ENCODE measurements around the gene STK11IP.

STK11IP gene, protein sequence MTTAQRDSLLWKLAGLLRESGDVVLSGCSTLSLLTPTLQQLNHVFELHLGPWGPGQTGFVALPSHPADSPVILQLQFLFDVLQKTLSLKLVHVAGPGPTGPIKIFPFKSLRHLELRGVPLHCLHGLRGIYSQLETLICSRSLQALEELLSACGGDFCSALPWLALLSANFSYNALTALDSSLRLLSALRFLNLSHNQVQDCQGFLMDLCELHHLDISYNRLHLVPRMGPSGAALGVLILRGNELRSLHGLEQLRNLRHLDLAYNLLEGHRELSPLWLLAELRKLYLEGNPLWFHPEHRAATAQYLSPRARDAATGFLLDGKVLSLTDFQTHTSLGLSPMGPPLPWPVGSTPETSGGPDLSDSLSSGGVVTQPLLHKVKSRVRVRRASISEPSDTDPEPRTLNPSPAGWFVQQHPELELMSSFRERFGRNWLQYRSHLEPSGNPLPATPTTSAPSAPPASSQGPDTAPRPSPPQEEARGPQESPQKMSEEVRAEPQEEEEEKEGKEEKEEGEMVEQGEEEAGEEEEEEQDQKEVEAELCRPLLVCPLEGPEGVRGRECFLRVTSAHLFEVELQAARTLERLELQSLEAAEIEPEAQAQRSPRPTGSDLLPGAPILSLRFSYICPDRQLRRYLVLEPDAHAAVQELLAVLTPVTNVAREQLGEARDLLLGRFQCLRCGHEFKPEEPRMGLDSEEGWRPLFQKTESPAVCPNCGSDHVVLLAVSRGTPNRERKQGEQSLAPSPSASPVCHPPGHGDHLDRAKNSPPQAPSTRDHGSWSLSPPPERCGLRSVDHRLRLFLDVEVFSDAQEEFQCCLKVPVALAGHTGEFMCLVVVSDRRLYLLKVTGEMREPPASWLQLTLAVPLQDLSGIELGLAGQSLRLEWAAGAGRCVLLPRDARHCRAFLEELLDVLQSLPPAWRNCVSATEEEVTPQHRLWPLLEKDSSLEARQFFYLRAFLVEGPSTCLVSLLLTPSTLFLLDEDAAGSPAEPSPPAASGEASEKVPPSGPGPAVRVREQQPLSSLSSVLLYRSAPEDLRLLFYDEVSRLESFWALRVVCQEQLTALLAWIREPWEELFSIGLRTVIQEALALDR

DNA sequence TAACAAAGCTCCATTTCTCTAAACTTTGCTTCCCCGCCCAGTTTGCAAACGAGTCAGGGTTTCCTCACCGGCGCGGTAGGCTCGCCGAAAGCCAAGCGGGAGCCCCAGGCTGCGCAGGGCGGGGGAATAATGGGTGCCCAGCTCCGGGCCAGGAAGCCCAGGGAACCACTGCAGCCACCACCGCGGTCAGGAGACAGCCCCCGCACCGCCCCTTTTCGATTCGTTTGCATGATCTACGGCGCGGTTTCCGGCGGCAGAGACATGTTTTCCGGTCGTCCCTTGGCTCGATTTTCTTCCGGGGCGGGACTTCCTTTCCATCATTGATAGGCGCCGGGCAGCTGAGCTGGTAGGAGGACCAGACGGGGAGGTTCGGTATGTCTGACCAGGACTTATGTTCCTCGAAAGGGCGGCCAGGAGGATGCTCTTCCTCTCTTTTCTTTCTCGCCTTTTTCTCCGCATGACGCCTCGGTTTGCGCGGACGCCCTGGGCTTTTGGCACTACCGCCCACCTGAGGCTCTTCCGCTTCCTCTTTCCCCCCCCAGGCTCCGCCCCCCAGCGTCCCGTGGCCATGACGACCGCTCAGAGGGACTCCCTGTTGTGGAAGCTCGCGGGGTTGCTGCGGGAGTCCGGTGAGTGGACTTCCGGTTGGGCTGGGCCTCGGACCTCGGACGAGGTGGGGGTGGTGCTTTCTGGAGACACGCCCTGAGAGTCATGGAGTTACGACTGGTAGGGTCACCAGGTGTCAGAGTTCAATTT is at the start of gene STK11IP:
TSS of gene STK11IP (plus strand) at position 306 of the 756 bp plus-strand sequence. CDS start at position 569, 263 bp downstream.
- DNase-seq (ENCODE audit: low read depth), result peak; percentile 93

DNA sequence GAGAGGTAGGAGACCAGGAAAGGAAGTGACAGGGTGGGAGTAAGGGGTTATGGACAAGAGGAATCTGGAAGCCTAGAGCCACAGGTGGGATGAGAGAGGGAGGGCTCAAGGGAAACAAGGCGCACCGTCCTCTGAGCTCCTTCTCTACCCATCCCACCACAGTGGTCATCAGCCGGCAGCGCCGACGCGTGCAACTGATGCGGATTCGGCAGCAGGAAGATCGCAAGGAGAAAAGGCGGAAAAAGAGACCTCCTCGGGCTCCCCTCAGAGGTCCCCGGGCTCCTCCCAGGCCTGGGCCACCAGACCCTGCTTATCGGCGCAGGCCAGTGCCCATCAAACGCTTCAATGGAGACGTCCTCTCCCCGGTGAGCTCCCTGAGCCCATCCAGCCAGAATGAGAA is 48.7 kb upstream of the STK11IP start:
- no peak for DNase-seq (ENCODE audit: low read depth)

DNA sequence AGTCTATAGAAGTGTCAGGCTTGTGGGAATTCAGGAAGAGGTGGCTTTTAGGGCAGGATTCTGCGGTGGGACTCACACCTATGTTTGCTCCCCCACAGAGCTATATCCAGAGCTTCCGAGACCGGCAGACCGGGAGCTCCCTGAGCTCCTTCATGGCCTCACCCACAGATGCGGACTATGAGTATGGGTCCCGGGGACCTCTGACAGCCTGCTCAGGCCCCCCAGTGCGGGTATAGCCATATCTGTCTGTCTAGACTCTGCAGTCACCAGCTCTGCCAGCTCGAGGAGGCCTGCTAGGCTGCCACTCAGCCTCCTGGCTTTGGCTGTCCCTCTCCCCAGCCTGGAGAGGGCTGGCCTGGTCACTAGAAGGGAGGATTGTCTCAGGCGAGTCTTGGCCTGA is 48.0 kb upstream of the STK11IP start:
- no peak for DNase-seq (ENCODE audit: low read depth)

DNA sequence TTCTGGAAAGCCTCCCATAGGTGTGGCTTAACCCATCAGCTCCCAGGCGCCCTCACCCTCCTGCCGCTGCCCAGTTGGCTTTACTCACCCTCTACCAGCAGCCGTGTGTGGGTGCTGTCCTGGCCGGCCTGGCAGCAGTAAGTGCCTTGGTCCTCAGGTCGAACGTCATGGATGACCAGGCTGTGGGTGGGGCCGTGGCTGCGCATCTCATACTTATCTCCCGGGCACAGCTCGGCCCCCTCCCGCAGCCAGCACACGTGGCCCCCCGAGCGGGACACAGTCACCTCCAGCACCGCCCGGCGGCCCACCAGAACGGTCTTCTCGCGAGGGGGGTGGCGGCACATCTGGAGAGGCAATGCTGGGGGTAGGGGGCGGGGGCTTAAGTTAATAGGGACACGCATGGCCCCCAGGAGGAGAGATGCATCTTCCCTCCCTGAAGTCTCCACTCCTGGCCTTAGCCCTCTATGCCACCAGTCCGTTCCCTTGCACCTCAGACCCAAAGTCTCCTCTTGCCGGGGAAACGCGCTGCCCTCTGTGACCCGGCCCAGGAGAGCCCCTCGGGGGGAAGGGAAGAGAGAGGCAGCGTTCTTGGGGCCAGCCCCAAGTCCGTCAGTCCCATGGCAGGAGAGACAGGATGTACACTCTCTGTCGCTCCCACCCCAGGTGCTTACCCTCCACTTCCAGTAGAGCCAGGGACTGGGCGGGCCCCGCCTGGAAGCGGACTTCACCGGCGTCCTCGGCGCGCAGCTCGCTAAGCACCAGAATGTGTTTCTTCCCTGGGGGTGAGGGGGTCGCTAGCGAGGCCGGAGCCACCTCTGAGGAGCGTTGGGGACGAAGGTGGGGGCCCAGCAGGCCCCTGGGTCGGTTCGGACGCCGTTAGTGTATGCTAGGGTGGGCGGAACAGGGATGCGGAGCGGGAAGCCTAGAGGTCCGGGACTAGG is 45.9 kb upstream of the STK11IP start:
- DNase-seq (ENCODE audit: low read depth), result no peak

DNA sequence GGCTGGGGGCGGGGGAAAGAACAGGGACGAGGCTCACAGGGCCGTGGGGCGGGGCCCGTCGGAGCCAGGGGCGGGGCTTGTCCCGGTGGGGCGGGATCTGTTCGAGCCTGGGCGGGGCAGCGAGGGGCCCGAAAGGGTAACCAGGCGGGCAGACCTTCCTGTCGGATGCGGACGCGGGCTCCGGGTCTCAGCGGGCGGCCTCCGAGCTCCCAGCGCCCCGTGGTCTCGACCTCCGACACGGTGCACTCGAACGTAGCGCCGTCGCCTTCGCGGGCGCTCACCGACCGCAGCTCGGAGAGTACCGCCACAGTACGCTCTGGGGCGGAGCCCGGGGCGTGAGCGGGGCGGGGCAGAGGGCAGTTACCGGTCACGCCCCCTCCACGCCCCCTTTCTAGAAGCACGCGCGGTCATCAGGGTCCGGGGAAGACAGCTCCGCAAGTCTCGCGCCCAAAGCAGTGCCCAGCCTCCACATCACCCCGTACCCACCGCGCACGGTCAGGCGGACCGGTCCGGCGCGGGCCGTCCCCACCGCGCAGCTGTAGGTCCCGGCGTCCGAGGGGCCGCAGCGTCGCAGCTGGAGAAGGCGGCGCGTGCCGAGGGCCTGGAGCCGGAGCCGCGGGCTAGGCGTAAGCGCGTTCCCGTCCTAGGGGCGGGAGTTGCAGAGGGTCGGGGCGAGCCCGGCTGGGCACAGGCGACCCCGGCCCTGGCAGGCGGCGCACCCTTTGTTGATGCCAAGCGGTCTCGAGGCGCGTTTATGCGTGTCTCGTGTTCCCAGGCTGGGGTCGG is 45.1 kb upstream of the STK11IP start:
- peak; percentile 56 for DNase-seq (ENCODE audit: low read depth)

DNA sequence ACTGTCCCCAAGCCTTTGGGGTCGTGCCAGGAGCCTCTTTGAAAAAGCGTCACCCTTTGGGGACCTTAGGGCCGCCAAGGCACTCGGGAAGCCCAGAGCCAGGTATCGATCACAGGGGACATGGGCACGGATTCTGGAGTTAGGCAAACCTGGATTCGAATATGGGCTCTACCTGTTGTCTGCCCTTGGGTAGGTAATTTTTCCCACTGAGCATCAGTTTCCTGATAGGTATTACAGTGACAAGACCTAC is 44.6 kb upstream of the STK11IP start:
- no peak for DNase-seq (ENCODE audit: low read depth)

DNA sequence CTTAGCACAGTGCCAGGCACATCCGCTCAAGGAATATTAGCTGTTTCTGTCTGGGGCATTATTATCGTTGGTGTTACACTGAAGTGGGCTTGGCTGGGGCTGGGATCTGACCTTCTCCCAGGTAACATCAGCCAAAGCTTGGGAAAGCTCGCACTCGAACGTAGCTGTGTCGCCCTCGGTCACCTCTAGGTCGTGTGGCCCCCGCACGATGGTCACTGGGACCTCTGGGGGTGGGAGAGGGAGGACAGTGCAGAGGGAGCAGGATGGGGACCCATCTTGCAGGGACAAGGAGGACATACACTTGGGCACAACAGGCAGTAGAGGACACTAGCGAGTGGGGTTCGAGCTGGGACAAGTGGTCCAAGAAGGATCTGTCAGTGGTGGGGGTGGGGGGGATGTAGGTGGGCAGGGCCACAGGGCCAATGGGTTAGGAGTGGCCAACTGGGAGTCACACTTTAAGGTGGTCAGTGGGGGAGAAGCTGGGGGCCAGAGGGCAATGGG is 44.1 kb upstream of the STK11IP start:
- DNase-seq (ENCODE audit: low read depth), result no peak

DNA sequence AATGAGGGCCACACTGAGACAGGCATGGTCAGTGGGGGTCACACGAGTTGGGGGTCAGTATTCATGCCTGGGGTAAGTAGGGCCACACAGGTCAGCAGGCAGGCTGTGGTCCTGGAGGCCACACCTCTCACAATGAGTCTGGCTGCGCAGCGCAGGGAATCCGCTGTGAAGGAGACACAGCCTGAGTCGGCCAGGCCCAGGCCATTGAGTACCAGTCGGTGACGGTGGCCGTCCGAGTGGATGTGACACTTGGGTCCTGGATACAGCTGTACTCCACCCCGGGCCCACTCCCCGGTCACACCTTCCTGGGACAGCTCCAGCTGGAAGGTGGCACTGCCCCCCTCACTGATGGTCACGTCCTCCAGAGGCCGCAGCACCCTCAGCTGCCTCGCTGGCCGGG is 43.3 kb upstream of the STK11IP start:
- DNase-seq (ENCODE audit: low read depth), result no peak

DNA sequence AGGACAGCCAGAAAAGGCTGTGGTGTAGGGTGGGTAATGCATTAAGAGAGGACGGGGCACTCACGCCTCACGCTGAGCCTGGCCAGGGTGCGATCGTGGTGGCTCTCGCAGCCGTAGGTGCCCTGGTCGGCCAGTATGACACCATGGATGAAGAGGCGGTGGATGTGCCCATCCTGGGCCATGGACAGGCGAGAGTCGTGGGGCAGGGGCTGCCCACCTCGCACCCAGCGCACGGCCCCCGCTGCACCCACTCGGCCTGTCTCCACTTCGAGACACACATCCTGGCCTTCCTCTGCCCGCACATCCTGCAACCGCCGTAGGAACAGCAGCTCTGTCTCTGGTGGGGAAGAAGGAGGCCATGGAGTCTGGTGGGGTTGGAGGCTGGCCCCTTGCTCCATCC is 41.7 kb upstream of the STK11IP start:
- DNase-seq (ENCODE audit: low read depth), result no peak

DNA sequence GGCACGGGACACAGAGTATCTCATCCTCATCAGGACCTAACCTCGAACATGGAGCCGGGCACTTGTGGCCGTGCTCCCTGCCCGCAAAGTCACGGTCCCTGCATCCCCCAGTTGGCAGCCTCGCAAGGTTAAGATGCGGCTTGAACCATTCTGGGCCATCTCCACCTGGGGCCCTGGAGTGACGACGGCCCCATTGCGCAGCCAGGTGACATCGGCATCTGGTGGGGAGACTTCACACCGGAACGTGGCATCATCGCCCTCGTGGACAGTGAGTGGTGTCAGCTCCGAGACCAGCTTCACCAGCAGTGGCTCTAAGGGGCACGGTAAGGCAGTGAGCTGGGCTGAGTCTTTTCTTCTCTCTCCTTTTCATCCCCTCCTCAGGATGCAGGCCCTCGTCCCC is 41.2 kb upstream of the STK11IP start:
- no peak for DNase-seq (ENCODE audit: low read depth)

DNA sequence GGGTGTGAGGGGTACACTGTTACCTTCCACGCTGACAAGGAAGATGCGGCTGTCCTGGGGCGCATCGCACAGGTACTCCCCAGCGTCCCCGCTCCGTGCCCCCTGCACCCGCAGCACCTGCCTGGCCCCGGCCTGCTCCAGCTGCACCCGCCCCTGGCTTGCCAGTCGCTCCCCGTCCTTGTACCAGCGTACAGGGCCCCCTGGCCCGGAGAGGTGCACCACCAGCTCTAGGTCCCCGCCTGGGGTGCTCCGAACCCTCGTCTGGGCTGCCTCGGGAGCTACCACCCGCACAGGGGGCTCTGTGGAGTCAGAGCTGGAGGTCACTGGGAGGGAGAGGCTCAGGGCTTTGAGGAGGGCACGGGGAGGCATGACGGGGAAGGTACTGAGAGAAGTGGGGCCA is 40.3 kb upstream of the STK11IP start:
- DNase-seq (ENCODE audit: low read depth), result no peak

DNA sequence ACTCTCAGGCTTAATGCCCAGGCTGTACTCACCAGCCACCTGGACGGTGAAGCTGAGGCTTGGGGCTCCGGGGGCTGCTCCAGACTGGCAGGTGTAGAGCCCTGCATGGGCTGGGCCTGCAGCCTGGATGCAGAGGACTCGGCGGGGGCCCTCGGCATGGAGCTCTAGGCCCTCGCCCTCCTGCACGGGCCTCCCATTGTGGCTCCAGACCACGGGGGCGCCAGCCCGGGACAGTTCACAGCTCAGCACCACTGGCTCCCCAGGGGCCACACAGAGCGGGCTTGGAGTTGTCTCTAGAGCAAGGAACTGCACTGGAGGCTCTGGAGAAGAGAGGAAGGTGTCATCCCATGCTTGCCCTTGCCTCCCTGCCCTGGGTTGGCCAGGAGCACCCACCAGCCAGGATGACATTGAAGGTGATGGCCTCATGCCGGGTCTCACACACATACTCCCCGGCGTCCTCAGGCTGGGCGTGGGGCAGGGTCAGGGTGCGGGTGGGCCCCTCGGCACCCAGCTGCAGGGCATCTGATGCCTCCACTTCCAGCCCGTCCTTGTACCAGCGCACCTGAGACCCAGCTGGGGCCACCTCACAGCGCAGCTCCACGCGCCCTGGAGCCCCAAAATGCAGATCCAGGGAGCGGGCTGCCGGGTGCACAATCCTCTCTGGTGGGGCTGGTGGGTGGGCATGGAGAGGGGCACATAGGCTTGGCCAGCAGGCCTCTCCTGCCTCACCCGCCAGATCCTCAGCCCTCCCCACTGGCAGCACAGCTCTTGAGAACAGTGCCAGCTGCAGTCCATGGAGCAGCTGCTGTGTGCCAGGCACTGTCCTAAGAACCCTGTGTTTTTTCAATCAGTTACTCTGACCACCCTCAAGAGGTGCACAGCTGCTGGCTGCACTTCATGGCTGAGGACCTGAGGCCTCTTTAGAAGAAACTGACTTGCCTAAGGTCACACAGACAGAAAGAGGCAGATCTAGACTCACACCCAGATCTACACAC is 39.6 kb upstream of the STK11IP start:
- no peak for DNase-seq (ENCODE audit: low read depth)

DNA sequence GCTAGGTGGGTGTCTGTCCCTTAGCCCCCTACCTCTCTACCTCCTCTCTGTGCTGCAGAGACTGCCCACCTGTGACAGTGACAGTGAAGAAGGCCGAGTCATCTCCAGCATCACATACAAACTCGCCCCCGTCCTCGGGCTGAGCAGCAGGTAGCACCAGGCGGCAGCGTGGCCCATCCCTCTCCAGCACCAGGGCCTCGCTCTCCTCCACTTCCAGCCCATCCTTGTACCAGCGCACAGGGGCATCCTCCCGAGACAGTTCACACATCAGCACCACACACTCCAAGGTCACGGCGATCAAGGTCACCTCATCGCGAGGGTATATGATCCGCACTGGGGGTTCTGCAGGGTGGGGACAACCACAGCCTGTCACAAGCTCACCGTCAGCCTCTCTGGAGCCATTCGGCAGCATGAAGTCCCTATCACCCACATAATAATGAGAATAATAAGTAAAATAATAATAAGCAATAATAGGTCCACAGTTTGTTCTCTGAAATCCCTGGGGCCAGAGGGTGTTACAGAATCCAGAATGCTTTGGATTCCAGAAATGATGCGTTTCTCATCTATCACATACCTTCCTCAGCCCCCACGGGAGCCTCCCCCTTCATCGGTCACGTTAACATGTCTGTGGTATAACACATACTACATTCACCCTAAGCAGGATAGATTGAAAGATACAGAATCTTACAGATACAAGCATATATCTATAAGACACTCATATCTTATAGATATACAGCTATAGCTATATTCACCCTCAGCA is 38.3 kb upstream of the STK11IP start:
- DNase-seq (ENCODE audit: low read depth), result no peak

DNA sequence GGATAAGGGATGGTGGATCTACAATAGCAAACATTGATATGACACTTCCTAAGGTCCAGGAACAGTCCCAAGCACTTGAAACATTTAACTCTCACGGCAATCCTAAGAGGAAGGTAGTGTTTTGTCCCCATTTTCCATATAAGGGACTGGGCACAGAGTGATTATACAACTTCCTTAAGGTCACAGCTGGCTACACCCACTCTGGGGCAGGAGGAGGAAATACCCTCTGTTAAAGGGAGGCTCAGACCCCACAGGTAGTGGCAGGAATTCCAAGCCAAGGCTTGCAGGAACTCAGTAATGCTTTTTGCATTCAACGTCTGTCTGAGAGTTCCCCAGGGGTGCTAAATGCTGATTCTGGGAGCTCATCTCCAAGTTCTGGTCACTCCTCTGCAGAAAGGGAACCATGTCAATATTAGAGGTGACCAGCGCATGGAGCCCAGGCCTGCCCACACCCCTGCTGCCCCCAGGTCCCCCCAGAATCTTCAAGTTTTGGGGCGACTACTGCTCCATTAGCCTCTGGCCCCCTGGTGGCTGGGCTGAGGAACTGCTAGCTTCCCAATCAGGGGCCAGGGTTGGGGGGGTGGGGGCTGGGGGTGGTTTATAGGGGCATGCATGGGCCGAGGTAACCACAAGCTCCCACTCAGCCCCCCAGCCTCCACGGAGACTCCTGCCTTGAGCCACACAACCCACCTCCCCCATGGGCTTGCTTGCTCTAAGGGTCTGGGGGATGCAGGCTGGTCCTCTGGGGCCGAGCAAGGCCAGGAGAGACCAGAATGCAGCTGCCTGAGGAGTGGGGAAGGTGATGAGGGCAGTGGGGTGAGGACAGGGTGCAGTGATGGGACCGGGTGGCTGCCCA is 37.4 kb upstream of the STK11IP start:
- no peak for DNase-seq (ENCODE audit: low read depth)

DNA sequence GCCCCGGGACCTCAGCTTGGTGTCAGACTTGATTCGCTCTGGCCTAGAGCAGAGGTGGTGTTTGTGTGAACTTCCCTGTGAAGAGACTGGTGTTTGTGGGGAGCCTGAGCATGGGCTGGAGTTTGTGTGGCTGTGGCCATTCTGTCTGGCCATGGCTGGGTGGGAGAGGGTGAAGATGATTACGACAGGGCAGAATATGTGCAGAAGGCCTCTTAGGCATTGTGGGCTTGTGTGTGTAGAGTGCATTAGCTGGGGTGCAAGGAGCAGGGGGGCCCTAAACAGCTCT is 36.8 kb upstream of the STK11IP start:
- DNase-seq (ENCODE audit: low read depth), result no peak

DNA sequence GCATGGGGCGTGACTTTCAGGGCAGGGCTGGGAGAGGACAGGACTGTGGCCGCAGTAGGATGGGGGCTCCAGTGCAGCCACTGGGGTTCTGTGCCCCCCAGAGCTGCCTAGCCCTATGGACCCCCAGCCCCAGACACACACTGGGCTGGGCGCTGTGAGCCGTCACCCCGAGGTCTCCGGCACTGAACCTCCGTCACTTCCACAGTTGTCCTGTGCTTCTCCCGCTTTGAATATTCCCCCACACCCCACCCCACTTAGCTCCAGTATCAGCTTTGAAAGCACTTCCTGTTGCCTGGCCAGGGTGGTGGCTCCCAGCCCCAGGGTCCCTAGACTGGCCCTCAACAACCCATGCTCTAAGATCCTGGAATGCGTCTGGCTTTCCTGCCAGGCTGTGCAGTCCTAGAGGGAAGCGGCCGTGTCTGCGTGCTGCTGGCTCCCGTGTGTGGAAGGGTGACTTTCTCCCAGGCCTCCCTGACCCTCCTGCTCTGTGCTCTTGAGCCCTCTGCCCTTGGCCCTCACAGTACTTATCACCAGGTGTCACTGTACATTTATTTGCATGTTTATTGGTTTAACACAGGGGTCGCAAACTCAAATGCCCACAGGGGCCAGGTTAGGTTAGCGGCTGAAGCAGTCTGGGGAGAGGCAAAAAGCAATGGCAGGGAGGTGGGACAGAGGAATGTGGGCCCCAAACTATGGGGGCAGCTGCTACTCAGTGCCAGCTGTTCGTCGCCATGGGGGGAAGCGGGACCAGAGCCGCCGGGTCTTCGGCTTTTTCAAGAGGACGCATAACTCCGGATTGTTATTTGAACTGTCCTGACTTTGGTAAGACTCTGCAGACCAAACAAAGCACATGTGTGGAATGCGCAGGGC is 36.2 kb upstream of the STK11IP start:
- no peak for DNase-seq (ENCODE audit: low read depth)

Data from HS-5 (cell line).